HG03097 (cell line): Measurements from ENCODE around the gene TULP4.

Experiments used
- ATAC-seq: cut with Tn5 transposase; IDR thresholded peaks from one replicate; pipeline ENCODE4 v1.9.1; 2021; ENCODE audit not compliant: unreplicated experiment, low FRiP score

The TULP4 gene

DNA sequence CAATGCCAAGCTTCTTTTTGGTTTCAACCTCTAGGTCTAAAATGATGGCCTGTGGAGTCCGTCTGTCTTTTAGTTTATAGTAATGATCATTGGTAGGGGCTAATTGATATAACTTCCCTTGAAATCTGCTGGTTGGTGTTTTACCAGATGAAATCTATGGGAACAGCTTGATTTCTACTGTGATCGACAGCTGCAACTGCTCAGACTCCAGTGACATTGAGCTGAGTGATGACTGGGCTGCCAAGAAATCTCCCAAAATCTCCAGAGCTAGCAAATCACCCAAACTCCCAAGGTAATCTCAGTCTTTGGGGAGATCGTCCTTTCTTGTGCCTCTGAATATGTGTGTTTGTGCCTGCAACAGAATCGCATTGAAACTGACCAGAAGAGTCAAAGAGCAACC lies 177.2 kb downstream of the TULP4 start:
- no peak for ATAC-seq

DNA sequence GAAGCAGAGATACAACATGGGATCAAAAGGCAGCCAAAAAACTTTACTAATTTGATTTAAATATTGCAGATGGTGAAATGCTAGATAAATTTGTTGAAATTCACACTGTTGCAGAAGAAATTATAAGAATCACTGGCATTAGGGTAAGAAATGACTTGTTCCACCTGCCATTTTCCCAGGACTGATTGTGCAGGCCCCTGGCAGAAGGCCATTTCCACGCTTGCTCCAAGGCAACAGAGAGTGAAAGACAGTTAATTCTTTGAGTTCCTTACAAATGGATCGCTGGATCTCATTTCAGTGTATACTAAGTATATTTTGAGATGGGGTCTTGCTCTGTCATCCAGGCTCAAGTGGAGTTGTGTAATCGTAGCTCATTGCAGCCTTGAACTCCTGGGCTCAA lies 180.6 kb downstream of the TULP4 start:
- no peak for ATAC-seq

DNA sequence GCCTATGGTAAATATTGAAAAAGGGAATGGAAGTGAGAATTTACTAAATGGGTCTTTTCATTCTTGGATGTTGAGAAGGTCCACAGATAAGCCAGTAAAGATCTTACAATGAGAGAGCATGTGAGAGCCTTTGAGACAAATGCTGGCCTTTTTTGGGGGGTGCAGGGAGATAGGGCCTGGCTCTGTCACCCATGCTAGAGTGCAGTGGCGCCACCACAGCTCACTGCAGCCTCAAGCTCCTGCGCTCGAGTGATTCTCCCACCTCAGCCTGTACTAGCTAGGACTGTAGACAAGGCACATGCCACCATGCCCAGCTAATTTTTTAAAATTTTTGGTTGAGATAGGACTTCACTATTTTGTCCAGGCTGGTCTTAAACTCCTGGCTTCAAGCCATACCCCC lies 184.4 kb downstream of the TULP4 start:
- ATAC-seq, result no peak

DNA sequence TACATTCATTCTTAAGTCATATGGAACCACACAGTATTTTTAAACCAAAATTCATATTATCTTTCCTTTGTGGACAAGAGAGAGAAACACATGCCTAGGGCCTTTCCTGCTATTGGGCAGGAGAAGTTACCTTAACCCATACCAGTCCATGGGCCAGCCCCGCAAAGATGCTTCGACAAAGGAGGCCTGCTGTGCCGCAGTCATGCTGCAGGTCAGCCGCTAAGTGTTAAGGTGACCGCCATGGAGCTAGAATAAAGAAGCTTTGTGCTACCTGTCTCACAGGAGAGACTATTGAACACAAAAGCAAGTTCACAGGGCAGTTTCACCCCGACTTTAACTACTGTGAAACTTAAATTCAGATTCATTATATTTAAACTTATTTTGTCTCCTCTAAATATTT lies 185.4 kb downstream of the TULP4 start:
- no peak for ATAC-seq

DNA sequence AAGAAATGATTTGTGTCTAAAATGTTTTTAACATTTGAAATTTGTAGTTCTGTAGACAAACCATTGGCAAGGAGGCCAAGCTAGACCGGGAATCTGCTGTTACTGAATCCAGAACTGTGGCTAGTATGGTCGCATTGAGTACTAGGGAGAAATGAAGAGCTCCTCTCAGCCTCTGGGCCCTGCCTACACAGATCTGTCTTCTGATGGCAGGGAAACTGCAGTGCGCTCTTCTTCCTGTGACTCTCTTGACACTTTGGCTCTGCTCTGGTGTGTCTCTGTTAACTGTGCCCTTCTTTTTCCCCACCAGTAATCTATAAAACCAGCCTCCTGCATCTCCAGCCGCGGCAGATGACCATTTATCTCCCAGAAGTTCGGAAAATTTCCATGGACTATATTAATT lies 186.1 kb downstream of the TULP4 start:
- ATAC-seq, result no peak

DNA sequence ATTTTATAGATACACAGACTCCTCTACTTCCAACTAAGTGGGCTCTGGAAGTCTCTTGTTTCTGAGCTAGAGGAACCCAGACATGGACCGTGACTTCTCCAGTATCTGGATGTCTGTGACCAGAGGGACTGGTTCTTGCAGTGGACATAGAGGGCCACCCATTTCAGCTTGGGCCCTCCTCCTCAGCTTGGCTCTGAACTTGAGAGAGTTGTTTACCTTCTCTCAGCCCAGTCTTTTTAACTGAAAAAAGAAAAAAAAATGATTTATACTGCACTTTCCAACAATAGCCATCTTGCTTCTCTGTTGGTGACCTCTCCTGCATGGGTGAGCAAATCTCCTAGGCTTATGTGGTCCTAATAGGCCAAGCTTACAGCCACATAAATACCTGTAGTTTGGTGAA lies 187.3 kb downstream of the TULP4 start:
- no peak for ATAC-seq

DNA sequence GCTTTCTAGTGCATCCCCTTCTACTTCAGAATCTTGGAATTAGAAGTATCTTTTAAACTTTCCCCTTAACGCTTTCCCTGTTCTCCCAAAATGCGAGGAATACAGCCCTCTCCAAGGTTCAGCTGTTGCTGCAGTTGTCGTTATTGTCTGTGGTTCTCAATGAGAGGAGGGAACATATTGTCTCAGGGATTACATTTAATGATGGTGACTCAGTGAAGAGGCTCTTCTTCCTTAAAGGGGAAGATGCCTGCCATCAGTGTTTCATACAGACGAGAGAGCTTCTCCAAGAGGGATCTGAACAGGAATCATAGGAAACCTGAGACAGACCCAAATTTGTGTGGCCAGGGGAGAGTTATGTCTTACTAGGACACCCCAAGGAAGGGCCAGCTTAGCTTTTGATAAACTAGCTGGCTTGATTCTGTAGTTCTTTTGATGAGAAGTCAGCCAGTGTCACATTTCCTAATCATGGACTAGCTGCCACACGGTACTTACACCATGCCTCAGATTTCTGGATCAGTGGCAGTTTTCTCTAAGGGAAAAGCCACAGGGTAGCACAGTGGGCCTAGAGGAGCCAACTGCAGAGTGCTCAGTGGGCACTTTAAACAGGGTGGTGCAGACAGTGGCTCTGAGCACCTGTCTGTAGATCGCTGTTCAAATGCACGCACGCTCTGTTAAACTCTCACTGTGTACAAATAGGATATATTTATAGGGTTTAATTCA lies 187.9 kb downstream of the TULP4 start:
- ATAC-seq, result no peak

DNA sequence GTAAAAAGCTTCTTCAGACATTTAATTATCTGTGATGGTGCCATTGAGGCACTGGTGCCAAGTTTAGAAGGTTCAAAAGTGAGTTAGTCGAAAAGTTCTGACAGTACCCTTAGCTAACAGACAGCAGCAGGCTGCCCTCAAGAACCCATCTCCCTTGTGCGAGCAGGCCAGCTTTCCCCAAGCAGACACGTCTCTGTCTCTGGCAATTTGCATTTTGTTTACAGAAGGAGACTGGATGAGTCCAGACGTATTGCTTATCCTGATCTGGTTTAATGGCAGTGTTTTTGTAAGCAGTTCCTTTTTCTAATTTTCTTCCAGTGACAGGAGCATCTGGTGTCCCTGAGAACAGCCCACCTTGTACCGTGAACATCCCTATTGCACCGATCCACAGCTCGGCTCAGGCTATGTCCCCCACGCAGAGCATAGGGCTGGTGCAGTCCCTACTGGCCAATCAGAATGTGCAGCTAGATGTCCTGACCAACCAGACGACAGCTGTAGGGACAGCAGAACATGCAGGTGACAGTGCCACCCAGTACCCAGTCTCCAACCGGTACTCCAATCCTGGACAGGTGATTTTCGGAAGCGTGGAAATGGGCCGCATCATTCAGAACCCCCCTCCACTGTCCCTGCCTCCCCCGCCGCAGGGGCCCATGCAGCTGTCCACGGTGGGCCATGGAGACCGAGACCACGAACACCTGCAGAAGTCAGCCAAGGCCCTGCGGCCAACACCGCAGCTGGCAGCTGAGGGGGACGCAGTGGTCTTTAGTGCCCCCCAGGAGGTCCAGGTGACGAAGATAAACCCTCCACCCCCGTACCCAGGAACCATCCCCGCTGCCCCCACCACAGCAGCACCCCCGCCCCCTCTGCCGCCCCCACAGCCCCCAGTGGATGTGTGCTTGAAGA lies 189.3 kb downstream of the TULP4 start:
- no peak for ATAC-seq

DNA sequence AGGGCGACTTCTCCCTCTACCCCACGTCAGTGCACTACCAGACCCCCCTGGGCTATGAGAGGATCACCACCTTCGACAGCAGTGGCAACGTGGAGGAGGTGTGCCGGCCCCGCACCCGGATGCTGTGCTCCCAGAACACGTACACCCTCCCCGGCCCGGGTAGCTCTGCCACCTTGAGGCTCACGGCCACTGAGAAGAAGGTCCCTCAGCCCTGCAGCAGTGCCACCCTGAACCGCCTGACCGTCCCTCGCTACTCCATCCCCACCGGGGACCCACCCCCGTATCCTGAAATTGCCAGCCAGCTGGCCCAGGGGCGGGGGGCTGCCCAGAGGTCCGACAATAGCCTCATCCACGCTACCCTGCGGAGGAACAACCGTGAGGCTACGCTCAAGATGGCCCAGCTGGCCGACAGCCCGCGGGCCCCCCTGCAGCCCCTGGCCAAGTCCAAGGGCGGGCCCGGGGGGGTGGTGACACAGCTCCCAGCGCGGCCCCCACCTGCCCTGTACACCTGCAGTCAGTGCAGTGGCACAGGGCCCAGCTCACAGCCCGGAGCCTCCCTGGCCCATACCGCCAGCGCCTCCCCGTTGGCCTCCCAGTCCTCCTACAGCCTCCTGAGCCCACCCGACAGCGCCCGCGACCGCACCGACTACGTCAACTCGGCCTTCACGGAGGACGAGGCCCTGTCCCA lies 190.1 kb downstream of the TULP4 start:
- no peak for ATAC-seq

DNA sequence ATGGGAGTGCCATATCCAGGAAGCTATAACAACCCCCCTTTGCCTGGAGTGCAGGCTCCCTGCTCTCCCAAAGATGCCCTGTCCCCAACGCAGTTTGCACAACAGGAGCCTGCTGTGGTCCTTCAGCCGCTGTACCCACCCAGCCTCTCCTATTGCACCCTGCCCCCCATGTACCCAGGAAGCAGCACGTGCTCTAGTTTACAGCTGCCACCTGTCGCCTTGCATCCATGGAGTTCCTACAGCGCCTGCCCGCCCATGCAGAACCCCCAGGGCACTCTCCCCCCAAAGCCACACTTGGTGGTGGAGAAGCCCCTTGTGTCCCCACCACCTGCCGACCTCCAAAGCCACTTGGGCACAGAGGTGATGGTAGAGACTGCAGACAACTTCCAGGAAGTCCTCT lies 191.0 kb downstream of the TULP4 start:
- ATAC-seq, result no peak

DNA sequence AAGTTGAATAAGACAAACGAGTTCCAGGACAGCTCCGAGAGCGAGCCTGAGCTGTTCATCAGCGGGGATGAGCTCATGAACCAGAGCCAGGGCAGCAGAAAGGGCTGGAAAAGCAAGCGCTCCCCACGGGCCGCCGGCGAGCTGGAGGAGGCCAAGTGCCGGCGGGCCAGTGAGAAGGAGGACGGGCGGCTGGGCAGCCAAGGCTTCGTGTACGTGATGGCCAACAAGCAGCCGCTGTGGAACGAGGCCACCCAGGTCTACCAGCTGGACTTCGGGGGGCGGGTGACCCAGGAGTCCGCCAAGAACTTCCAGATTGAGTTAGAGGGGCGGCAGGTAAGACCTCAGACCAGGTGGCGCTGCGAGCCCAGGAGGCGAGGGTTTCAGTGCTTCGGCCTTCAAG lies 191.6 kb downstream of the TULP4 start:
- ATAC-seq, result no peak

DNA sequence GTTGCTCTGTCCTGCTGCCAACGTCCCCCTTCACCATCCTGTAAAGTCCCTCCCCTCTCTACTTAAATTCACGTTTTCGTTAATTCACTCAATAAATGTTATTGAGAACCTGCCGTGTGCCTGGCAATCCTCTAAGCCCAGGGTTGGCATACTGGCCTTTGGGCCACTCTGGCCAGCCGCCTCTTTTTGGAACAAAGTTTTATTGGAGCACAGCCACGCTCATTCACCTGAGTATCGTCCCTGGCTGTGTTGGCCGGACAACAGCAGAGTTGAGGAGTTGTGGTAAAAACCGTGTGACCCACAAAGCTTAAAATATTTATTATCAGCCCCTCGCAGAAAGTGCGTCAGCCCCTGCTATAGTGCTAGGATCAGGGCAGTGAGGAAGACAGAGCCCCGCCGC lies 192.9 kb downstream of the TULP4 start:
- no peak for ATAC-seq

DNA sequence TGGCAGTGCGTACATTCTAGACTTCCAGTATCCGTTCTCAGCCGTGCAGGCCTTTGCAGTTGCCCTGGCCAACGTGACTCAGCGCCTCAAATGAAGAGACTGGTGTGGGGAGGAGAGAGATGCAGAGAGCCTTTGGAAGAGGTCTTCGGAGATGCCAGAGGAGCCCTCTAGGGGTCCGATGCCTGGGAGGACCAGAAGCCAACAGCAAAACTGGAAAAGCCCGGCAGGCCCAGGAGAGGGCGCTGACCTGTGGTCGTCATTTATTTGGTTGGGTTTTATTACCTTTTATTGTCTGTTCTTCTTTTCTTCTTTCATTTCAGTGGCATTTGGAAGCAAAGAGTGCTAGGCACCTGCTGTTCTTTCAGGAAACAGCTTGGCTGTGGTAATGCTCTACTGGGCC lies 194.3 kb downstream of the TULP4 start:
- no peak for ATAC-seq

DNA sequence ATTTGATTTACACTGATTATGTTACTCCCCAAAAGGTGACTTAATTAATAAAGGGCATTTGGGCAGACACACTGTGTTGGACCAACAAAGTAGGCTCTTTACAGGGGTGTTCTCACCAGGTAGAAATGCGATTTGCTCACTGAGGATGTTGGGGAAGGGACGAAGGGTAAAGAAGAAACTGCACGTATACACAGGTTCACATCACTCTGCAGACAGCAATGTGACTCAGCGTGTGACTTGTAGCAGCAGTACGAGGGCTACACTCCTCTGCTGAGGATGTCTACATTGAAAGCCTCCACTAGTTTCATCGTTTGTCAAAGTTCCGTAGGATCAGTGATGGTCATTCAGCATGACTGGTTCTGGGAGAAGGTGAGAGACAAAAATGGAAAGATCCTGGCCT lies 194.9 kb downstream of the TULP4 start:
- ATAC-seq, result no peak

DNA sequence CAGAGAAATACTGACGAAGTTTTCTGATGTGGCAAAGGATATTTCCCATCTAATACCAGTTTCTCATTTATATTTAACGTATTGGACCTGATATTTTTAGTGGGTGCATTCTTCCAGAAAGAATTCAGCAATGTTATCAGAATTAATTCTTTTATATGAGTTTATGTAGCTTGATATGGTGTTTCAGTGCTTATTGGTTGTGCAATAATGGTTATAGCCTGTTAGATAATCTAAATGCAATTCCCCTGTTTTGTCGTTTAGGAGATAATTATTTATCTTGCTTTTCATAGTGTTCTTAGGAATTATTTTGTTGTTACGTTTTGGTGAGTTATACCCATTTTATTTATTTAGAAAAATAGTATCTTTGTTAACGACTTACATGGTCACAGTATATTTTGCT lies 196.2 kb downstream of the TULP4 start:
- no peak for ATAC-seq

DNA sequence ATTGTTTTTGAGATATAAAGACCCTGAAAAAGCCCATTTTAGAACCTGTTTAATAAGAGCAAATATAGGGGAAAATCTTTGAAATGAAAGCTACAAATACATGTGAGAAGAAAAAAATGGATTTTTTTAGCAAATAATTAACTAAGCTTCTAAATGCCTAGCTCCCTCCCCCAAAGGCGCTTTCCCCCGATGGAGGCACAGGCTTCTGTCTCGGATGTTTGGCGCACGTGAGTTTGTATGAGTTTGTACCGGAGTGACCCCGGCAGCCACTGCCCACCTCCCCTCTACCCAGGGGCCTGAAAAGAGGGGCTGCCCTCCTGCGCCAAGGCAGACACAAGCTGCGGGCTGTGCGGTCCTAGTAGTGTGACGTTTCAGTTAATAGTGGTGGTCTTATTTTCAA lies 197.2 kb downstream of the TULP4 start:
- ATAC-seq, result no peak

DNA sequence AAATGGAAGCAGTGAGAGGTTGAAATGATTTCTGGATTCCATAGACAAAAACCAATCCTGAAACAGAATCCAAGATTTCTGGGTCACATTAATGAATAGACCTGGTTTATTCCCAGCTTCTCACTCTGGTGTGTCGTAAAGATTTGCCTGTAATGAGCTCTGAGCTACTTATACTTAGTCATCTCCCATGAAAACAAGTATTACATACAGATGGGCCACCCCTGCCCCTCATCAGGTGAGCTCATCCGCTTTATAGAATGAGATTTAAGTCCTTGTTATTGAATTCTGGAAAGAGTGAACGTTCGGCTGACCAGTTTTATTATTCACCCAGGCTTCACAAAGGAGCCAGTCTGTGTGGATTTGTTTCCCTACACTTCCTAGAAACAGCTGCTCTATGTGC lies 200.5 kb downstream of the TULP4 start:
- ATAC-seq, result no peak

DNA sequence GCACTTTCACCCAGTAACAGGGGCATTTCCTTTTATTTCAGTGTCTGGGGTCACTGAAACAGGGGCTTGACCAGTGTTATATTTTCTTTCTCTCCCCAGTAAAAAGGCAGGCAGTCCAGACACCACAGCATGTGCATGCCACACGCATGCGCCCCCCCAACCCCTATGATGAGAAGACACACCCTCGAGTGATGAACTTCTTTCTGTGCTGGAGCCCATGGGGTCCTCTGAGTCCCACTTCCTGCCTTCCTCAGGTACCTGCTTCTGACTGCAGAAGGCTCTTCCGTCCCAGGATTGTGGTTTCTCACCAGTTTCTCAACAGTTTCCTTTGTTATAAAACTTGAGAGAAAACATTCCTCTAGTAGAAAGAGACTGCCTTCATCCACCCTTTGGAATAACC lies 201.9 kb downstream of the TULP4 start:
- ATAC-seq, result no peak

DNA sequence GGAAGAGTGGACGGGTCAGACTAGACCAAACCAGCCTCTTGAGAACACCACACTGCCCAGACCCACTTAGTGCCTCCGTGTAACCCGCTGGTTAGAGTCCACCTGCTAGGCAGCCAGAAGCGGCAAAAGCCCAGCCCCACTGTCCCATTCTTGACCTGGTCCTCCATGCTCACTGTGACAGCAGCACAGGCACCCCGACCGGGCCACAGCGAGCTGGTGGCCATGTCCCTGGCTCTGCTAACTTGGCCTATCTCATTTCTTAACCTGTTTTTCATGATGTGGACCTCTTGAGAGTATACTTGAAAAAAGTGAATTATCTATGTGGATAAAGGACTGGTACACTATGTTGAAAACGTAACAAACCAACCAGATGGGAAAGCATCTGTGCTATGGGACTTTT lies 202.7 kb downstream of the TULP4 start:
- no peak for ATAC-seq

DNA sequence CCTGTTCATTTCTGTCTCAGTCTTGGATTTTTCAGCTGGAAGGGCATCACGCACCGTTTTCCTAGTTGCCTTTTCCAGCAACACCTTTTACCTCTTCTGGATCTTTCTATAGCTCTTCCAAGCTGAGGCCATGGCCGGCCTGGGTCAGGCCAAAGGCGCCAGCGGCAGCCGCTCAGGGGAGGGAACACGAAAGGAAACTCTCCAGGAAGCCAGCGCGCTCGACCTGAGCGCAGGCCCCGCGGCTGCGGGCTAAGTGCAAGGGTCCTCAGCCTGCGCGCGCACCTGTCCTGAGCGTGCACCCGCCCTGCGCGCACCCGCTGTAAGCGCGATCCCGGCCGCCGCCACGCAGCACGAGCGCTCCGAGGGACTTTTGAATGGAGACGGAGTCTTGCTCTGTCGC lies 203.8 kb downstream of the TULP4 start:
- ATAC-seq, result no peak

DNA sequence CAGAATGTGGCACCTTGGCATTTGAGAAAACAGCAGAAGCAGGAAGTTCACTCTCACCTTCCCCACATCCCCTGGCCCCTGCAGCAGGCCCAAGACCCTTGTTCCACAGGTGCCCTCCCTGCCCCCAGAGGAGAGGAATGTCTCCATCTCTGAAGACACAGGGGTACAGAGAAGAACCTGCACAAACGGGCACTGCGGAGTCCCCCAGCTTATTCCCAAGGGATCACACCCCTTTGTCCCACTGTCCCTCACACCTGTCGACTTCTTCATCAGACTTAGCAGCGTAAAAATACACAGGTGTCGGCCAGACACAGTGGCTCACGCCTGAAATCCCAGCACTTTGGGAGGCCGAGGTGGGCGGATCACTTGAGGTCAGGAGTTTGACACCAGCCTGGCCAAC lies 204.8 kb downstream of the TULP4 start:
- ATAC-seq, result no peak

DNA sequence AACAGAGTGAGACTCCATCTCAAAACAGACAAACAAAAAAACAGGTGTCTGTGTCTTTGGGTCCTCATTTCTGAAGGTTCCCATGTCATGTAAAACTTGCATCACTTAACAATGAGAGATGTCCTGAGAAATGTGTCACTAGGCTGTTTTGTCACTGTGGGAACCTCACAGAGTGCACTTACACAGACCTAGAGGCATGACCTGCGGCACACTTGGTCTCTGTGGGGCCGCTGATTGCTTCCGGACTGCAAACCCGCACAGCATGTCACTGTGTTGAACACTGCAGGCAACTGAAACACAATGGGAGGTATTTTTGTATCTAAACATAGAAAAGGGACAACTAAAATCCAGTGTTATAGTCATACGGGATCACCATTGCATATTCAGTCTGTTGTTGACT lies 205.3 kb downstream of the TULP4 start:
- ATAC-seq, result no peak
